Measurements from ENCODE around the gene HEXA.

HEXA gene

GRCh38 chr15:72404841-72405240 is 29.0 kb upstream of the HEXA start:
- TF ChIP-seq CTCF (IDR thresholded peaks at IDR 0.05; ENCODE audit: insufficient read depth, low read length, poor library complexity, severe bottlenecking) (no peak), EZH2phosphoT487 (conservative IDR thresholded peaks at IDR 0.05; ENCODE audit: low read length) (no peak)
- no peaks in the 10 kb centered on the region for H3F3A ChIP-seq (ENCODE audit: insufficient read depth)
- no peaks in the 10 kb centered on the region for H3K27me3 ChIP-seq (ENCODE audit: low read length)
- H3K27ac ChIP-seq (ENCODE audit: low read depth, low read length) = no peak overlapping the region
- H3K9me3 ChIP-seq (ENCODE audit: insufficient read depth, low read length) = no peaks in the 10 kb centered on the region
- no peaks in the 10 kb centered on the region for H3K79me2 ChIP-seq (ENCODE audit: insufficient read depth, low read length)
- no peaks in the 10 kb centered on the region for H3K36me3 ChIP-seq (ENCODE audit: low read length)
- H3K4me2 ChIP-seq (ENCODE audit: low read depth, low read length, poor library complexity, severe bottlenecking) = no peak overlapping the region
- no peak overlapping the region for H3K9ac ChIP-seq (ENCODE audit: low read length)
- H3K4me3 ChIP-seq (ENCODE audit: insufficient read depth, low read length, poor library complexity, severe bottlenecking) = no peak overlapping the region
- no peak overlapping the region for H2AFZ ChIP-seq (ENCODE audit: low read depth, low read length, severe bottlenecking)
- no peaks in the 10 kb centered on the region for H4K20me1 ChIP-seq (ENCODE audit: low read depth, low read length)
- no peaks in the 10 kb centered on the region for H3K9me2 ChIP-seq (replicated peaks; ENCODE audit: insufficient read depth, low read length)

- no peaks in the 10 kb centered on the region for H4K20me1 ChIP-seq (ENCODE audit: low read depth, low read length)
- no peaks in the 10 kb centered on the region for H3K79me2 ChIP-seq (ENCODE audit: insufficient read depth, low read length)
- TF ChIP-seq EZH2phosphoT487 (conservative IDR thresholded peaks at IDR 0.05; ENCODE audit: low read length) = no peak
- TF ChIP-seq CTCF (IDR thresholded peaks at IDR 0.05; ENCODE audit: insufficient read depth, low read length, poor library complexity, severe bottlenecking) = no peak
- H3K36me3 ChIP-seq (ENCODE audit: low read length) = no peaks in the 10 kb centered on the region
- no peak overlapping the region for H3K4me2 ChIP-seq (ENCODE audit: low read depth, low read length, poor library complexity, severe bottlenecking)
- no peak overlapping the region for H3K27ac ChIP-seq (ENCODE audit: low read depth, low read length)
- no peaks in the 10 kb centered on the region for H3K27me3 ChIP-seq (ENCODE audit: low read length)
- no peak overlapping the region for H3K4me3 ChIP-seq (ENCODE audit: insufficient read depth, low read length, poor library complexity, severe bottlenecking)
- H3K9ac ChIP-seq (ENCODE audit: low read length) = no peak overlapping the region
- H3K9me3 ChIP-seq (ENCODE audit: insufficient read depth, low read length) = no peaks in the 10 kb centered on the region
- H3F3A ChIP-seq (ENCODE audit: insufficient read depth) = no peaks in the 10 kb centered on the region
- H3K9me2 ChIP-seq (replicated peaks; ENCODE audit: insufficient read depth, low read length) = no peaks in the 10 kb centered on the region
- H2AFZ ChIP-seq (ENCODE audit: low read depth, low read length, severe bottlenecking) = no peak overlapping the region
These were observed 28.5 kb upstream of the HEXA start for GRCh38 chr15:72404356-72404755.

- no peaks in the 10 kb centered on the region for H3K27me3 ChIP-seq (ENCODE audit: low read length)
- H3K27ac ChIP-seq (ENCODE audit: low read depth, low read length) = no peak overlapping the region
- no peak overlapping the region for H3K9ac ChIP-seq (ENCODE audit: low read length)
- H3K79me2 ChIP-seq (ENCODE audit: insufficient read depth, low read length) = no peaks in the 10 kb centered on the region
- H2AFZ ChIP-seq (ENCODE audit: low read depth, low read length, severe bottlenecking) = no peak overlapping the region
- TF ChIP-seq EZH2phosphoT487 (conservative IDR thresholded peaks at IDR 0.05; ENCODE audit: low read length) (no peak), CTCF (IDR thresholded peaks at IDR 0.05; ENCODE audit: insufficient read depth, low read length, poor library complexity, severe bottlenecking) (no peak)
- no peak overlapping the region for H3K4me3 ChIP-seq (ENCODE audit: insufficient read depth, low read length, poor library complexity, severe bottlenecking)
- H3F3A ChIP-seq (ENCODE audit: insufficient read depth) = no peaks in the 10 kb centered on the region
- no peak overlapping the region for H3K4me2 ChIP-seq (ENCODE audit: low read depth, low read length, poor library complexity, severe bottlenecking)
- H4K20me1 ChIP-seq (ENCODE audit: low read depth, low read length) = no peaks in the 10 kb centered on the region
- H3K9me2 ChIP-seq (replicated peaks; ENCODE audit: insufficient read depth, low read length) = no peaks in the 10 kb centered on the region
- H3K9me3 ChIP-seq (ENCODE audit: insufficient read depth, low read length) = no peaks in the 10 kb centered on the region
- no peaks in the 10 kb centered on the region for H3K36me3 ChIP-seq (ENCODE audit: low read length)
These were observed 26.9 kb upstream of the HEXA start for GRCh38 chr15:72402726-72403125.
